GM19467 (cell line): ENCODE data around the gene RHBDL3.
"Not testable (repeated sequence)": the region's sequence is repeated elsewhere in the genome, so short reads cannot be mapped to it uniquely, and the experiment has no call there.

Source experiments
- ATAC-seq: cut with Tn5 transposase; IDR thresholded peaks from one replicate; pipeline ENCODE4 v1.9.1; 2021; ENCODE audit warnings: mild to moderate bottlenecking, moderate library complexity; ENCODE audit not compliant: unreplicated experiment

RHBDL3 gene

GRCh38 chr17:32320847-32321246, 55.2 kb downstream of the RHBDL3 start:
- ATAC-seq = no peak

- ATAC-seq = no peak
Observed at GRCh38 chr17:32323046-32323445, 57.4 kb downstream of the RHBDL3 start.

GRCh38 chr17:32323811-32324491, 58.3 kb downstream of the RHBDL3 start:
- ATAC-seq = no peak

GRCh38 chr17:32327911-32328310, 62.3 kb downstream of the RHBDL3 start:
- no peak for ATAC-seq

GRCh38 chr17:32330147-32330546, 64.5 kb downstream of the RHBDL3 start:
- ATAC-seq = no peak

- no peak for ATAC-seq
Observed at GRCh38 chr17:32331243-32332040, 65.8 kb downstream of the RHBDL3 start.

GRCh38 chr17:32333187-32333586, 67.6 kb downstream of the RHBDL3 start:
- ATAC-seq = no peak

GRCh38 chr17:32335046-32335445, 69.4 kb downstream of the RHBDL3 start:
- ATAC-seq = no peak

GRCh38 chr17:32335687-32336086, 70.1 kb downstream of the RHBDL3 start:
- no peak for ATAC-seq

- no peak for ATAC-seq
Observed at GRCh38 chr17:32341141-32341856, 75.7 kb downstream of the RHBDL3 start.

- ATAC-seq = no peak
Observed at GRCh38 chr17:32341857-32342602, 76.4 kb downstream of the RHBDL3 start, which contains the start of gene C17orf75. Gene C17orf75 (minus strand): TSS chr17:32342173. CDS start chr17:32342139, 34 bp downstream.

GRCh38 chr17:32342603-32343325, 77.1 kb downstream of the RHBDL3 start:
- no peak for ATAC-seq

GRCh38 chr17:32345951-32346600, 80.4 kb downstream of the RHBDL3 start:
- no peak for ATAC-seq

GRCh38 chr17:32348483-32348800, 82.8 kb downstream of the RHBDL3 start:
- no peak for ATAC-seq

GRCh38 chr17:32349503-32349853, 83.8 kb downstream of the RHBDL3 start:
- ATAC-seq = peak; percentile 5

- ATAC-seq = peak; percentile 81
Observed at GRCh38 chr17:32349854-32350665, 84.4 kb downstream of the RHBDL3 start, which contains the start of gene ZNF207. Gene ZNF207 (plus strand): TSS chr17:32350157. CDS start chr17:32350286, 129 bp downstream.

- ATAC-seq = peak; percentile 16
Observed at GRCh38 chr17:32350666-32351418, 85.2 kb downstream of the RHBDL3 start.

- not testable (repeated sequence) for ATAC-seq
Observed at GRCh38 chr17:32352734-32353133, 87.1 kb downstream of the RHBDL3 start.
